Activated T-cell treated with anti-CD3 and anti-CD28 coated beads for 1 hour (primary cell): ENCODE measurements around the gene FAM168B.

Experiments
- DNase-seq: peaks from one replicate; pipeline ENCODE4 v3.0.0-alpha.2; 2020; ENCODE audit warnings: low read depth

FAM168B gene

GRCh38 chr2:131039908-131040660 is 53.2 kb downstream of the FAM168B start:
- no peak for DNase-seq

DNA sequence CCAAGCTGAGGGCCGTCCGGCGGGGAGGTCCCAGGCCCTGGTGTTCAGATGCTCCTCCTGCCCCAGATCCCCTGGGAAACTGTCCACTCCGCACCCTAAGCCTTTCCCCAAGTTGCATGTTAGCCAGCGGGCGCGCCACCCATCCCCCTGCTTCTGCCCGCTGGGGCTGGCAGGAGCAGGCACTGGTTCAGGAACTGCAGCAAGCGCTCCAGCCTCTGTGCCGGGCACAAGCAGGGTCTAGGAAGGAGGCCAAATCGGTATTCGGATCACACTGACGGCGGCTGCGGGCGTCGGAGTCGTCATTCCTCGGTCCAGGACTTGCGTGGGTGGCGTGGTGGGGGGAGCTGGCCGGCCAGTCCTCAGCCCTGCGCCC is 53.7 kb downstream of the FAM168B start:
- DNase-seq = no peak

GRCh38 chr2:131039101-131039440 is 54.2 kb downstream of the FAM168B start:
- no peak for DNase-seq

- no peak for DNase-seq
Measured at GRCh38 chr2:131038258-131039100, 54.8 kb downstream of the FAM168B start.

- no peak for DNase-seq
Measured at GRCh38 chr2:131037398-131038257, 55.6 kb downstream of the FAM168B start.

DNA sequence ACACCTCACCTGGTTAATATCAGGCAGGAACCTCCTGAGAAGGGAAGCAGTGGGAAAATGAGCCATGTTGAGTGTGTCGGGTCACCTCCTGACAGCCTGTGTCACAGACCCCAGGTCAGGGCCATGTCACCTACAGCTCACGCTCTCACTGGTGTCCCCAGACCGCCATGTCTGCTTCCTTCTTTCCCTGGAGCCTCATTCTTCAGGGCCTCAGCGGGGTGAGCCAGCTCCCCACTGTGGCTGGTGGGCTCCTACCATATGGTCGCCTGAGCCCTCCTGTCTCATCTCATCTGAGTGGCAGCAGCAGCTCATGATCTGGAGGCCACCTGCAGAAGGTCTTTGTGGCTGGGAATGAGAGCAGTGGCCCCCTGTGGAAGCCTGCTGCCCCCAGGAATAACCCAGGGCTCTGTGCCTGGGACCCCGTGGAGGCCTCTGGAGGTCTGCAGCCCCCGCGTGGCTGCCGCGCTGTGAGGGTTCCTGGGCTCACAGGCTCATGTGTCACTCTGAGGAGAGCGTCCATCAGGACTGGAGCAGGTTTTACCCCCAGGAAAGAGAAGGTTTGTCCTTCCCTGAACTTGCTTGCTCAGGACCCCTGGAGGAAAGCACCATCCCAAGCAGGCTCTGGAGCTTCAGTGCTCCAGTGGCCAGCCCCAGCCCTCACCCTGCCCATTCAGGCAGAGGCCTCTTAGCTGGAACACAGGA is 56.4 kb downstream of the FAM168B start:
- DNase-seq = no peak

GRCh38 chr2:131036269-131036668 is 57.0 kb downstream of the FAM168B start:
- no peak for DNase-seq

- no peak for DNase-seq
Measured at GRCh38 chr2:131035826-131036231, 57.4 kb downstream of the FAM168B start.

DNA sequence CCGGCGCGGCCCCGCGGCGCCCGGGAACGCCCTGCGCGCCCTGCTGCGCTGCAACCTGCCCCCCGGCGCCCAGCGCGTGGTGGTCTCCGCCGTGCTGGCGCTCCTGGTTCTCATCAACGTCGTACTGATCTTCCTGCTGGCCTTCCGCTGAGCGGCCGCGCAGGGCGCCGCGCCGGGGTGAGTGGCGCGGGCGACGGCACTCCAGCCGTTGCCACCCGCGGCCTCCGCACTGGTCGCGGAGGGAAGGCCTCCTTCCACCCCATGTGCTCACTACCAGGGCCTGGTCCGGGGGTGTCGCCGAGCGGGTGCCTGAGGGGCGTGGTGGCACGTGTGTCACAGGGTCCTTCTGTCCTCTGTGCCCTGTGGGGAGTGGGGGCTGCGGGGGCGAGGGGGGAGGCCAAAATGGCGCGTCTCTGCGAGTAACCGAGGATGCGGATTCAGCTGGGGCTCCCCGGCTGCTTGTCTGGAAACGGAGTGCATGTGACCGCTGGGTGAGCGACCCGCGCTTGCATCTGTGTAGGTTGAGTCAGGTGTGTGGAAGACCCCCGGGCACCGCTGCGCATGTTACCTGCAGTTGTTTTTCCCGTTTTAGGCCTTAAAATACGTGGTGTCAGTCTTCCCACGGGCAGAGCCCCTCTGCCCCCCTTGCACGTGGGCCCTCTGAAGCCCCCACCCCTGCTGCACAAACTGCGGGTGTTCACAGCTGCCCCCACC is 58.0 kb downstream of the FAM168B start:
- no peak for DNase-seq

DNA sequence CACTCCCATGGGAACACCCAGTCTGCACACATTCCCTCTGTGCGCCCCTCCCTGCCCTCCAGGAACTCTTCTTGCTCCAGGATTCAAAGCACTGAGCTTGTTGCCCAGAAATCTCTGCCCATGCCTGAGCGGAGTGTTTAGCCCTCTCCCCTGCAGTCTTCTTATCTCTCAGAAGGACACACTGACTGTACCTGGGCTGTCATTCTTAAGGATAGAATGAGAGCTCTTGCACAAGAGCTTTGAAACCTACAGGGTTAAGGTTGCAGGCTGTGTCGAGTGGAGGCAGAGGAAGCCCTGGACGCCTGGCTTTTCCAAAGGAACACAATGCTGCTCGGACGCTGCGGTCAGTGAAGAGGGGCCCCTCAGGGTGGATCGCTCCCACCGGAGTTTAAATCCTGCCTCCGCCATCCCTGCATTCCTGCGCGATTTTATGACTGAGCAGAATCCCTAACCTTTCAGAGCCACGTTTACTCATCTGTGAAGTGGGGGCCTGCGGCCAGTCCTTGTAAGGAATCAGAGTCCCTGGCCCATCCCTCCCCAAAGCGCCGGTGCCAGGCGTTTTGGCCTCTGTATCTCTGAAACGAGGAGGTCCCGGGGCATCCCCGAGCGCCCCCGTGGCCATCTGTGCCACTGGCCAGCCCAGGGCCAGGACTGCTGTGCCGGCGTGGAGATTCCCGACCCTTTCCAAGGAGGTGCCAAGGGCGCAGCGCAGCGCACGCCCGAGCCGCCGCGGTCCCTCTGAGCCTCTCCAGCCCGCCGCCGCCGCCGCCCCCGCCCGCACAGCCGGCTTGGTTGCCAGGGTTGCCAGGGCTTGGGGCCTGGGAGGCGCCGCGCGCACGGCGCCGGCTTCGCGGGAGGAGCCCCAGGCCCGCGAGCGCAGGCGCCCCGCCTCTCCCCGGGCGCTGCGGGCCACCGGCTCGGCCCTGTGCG is 58.9 kb downstream of the FAM168B start:
- DNase-seq = no peak

DNA sequence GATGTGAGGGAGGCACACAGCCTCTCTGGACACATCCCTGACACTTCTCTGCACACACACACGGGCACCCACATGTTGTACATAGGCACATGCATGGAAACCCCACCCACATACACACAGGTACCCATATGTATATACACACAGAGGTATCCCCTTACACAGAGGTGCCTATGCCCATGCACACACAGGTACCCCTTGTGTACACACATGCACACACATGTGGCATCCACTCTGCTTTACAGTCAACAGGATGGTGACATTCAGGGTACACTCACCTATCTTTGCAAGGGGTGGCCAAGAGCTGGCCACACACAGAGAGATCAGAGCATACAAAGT is 59.5 kb downstream of the FAM168B start:
- DNase-seq = no peak

DNA sequence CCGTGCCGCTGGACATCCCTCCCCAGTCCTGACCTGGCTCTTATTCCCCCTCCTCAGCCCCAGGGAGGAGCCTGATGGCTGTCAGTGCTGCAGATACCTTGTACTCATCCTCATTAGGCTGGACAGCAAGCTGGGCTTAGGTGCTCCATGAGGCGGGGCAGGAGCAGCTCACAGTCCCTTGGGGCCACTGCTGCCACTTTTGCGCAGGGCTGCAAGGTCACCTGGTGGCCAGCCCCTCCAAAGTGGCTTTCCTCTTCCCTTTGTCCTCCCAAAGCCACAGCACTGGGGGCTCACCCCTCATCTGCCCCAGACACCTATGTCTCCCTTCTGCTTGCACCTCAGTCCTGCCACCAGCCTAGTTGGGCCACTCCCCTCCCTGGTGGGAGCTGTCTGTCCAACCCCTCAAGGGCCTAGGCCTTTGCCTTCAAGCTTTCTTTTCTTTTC is 60.8 kb downstream of the FAM168B start:
- no peak for DNase-seq

- no peak for DNase-seq
Measured at GRCh38 chr2:131031875-131032274, 61.4 kb downstream of the FAM168B start.

DNA sequence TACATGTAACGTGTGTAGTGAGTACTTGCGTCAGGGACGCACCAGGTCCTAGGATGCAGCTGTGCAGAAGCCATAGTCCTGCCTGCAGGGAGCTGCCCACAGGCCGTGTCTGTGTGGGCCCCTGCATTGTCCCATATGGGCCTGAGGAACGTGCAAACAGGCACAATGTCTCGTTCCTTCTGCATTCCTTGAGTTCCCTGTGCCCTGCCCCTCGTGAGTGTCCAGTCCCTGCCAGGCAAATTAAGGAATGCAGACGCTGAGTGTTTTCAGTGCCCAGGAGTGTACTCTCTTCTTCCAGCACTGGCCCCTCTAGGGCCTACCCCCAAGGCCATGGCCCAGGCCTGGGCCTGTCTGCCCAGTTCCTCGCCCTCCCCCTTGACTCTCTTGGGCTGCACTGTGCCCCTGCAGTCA is 61.8 kb downstream of the FAM168B start:
- no peak for DNase-seq

GRCh38 chr2:131030478-131030971 is 62.7 kb downstream of the FAM168B start:
- no peak for DNase-seq

- DNase-seq = no peak
Measured at GRCh38 chr2:131029812-131030211, 63.4 kb downstream of the FAM168B start.

- DNase-seq = no peak
Measured at GRCh38 chr2:131027566-131028528, 65.4 kb downstream of the FAM168B start.

DNA sequence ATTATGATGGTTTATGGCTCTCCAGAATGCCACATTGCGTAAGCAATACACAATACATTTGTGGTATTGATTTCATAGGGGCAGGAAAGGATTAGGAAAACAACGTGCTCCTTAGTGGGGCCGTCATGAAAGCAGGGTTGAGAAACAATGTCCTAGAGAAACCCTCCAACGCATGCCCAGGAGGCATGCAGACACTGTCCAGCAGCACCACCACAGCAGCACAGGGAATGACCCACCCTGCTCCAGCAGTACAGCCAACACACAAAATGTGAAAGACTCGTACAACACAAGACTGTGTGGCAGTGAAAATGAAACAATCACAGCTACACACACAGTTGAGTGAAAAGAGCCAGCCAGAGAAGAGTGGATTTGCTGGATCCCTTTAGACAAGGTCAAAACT is 66.3 kb downstream of the FAM168B start:
- no peak for DNase-seq

DNA sequence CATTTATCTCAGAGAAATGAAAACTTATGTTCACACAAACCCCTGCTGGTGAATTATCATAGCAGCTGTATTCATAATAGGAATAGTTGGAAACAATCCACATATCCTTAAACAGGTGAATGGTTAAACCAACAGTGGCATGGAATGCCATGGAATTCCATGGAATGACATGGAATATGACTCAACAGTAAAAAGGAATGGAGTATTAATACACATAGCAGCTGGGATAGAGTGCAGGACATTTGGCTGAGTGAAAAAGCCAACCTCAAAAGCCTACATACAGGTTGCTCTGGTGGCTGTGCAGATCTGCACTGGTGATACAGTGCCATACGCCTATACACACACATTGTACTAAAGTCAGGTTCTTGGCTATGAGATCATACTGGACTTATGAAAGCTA is 69.5 kb downstream of the FAM168B start:
- no peak for DNase-seq
